Transverse colon (tissue), 3 donors: Measurements from ENCODE around the gene SSBP2.

Experiments
- POLR2A ChIP-seq: fragments of 450-650 bp; IDR thresholded peaks from one replicate; pipeline ENCODE4 v1.6.1; 2016; ENCODE audit warnings: antibody characterized with exemption, mild to moderate bottlenecking, moderate library complexity
- TF ChIP-seq, protein P1 (sequence below), 5 experiments: fragments of 200-600 bp in 3 of 5; fragments of 450-650 bp in 2 of 5; sonication (generic) in 3 of 5; IDR thresholded peaks; 1 replicate in 2 of 5; 2 replicates in 3 of 5; pipeline ENCODE4 v1.5.1; 2016 to 2017; ENCODE audit warnings: antibody characterized with exemption in 5 of 5, inconsistent platforms in 3 of 5, mild to moderate bottlenecking in 2 of 5, moderate library complexity in 1 of 5

- TF ChIP-seq, protein P1, sequence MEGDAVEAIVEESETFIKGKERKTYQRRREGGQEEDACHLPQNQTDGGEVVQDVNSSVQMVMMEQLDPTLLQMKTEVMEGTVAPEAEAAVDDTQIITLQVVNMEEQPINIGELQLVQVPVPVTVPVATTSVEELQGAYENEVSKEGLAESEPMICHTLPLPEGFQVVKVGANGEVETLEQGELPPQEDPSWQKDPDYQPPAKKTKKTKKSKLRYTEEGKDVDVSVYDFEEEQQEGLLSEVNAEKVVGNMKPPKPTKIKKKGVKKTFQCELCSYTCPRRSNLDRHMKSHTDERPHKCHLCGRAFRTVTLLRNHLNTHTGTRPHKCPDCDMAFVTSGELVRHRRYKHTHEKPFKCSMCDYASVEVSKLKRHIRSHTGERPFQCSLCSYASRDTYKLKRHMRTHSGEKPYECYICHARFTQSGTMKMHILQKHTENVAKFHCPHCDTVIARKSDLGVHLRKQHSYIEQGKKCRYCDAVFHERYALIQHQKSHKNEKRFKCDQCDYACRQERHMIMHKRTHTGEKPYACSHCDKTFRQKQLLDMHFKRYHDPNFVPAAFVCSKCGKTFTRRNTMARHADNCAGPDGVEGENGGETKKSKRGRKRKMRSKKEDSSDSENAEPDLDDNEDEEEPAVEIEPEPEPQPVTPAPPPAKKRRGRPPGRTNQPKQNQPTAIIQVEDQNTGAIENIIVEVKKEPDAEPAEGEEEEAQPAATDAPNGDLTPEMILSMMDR (IDR thresholded peaks at IDR 0.05): no peak
- TF ChIP-seq POLR2A: no peak
Observed at GRCh38 chr5:81767938-81768337, 17.0 kb upstream of the SSBP2 start.
